Urinary bladder (tissue), 3 donors: ENCODE results near the gene LASP1NB.
"Not testable (repeated sequence)": the region's sequence is repeated elsewhere in the genome, so short reads cannot be mapped to it uniquely, and the experiment has no call there.

Experiments
- DNase-seq: peaks from one replicate; pipeline ENCODE4 v3.0.0-alpha.2; 2015; ENCODE audit errors: extremely low spot score
- H3K27ac ChIP-seq: one replicate; pipeline ENCODE4 v1.5.1; 2013; ENCODE audit warnings: low read depth, mild to moderate bottlenecking, moderate library complexity
- H3K36me3 ChIP-seq: one replicate; pipeline ENCODE4 v1.6.1; 2013; ENCODE audit warnings: mild to moderate bottlenecking, moderate library complexity; ENCODE audit not compliant: insufficient read depth
- H3K4me1 ChIP-seq: one replicate; pipeline ENCODE4 v1.6.1; 2013; ENCODE audit warnings: mild to moderate bottlenecking, moderate library complexity; ENCODE audit not compliant: insufficient read depth
- H3K4me3 ChIP-seq: one replicate; pipeline ENCODE4 v1.5.1; 2013; ENCODE audit warnings: low read depth, low read length
- WGBS: extraction: QIAGEN DNeasy Blood & Tissue Kit; methylation state at CpG from one replicate; pipeline ENCODE4 v1.1.7; 2013; 5-methylcytosine and 5-hydroxymethylcytosine counted together
- donor health status: healthy with polysubstance abuse.
- donor health status: healthy.

LASP1NB gene

GRCh38 chr17:38917259-38917658 lies 8.2 kb upstream of the LASP1NB start:
- 87% methylated on average over 3 of the region's 3 CpGs for WGBS
- no peak overlapping the region for H3K27ac ChIP-seq
- no peak overlapping the region for H3K4me3 ChIP-seq
- DNase-seq = no peak
- no peaks in the 10 kb centered on the region for H3K4me1 ChIP-seq
- H3K36me3 ChIP-seq = peaks cover 11% of the 10 kb centered on the region

GRCh38 chr17:38918129-38918913 lies 7.1 kb upstream of the LASP1NB start:
- 68% methylated on average over 37 of the region's 37 CpGs for WGBS
- no peaks in the 10 kb centered on the region for H3K4me1 ChIP-seq
- H3K4me3 ChIP-seq = no peak overlapping the region
- H3K27ac ChIP-seq = no peak overlapping the region
- peaks cover 11% of the 10 kb centered on the region for H3K36me3 ChIP-seq
- DNase-seq = no peak

DNA sequence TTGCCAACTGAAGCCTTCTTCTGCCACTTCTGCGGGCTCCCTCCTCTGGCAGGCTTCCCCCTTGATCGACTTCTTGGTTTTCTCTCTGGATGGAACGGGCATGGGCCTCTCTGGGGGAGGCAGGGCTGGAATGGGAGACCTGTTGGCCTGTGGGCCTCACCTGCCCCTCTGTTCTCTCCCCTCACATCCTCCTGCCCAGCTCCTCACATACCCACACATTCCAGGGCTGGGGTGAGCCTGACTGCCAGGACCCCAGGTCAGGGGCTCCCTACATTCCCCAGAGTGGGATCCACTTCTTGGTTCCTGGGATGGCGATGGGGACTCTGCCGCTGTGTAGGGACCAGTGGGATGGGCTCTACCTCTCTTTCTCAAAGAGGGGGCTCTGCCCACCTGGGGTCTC lies 6.5 kb upstream of the LASP1NB start:
- Histone ChIP-seq H3K36me3 (peaks cover 11% of the 10 kb centered on the region), H3K4me1 (no peaks in the 10 kb centered on the region), H3K4me3 (no peak overlapping the region), H3K27ac (no peak overlapping the region)
- no peak for DNase-seq
- 91% methylated on average over 5 of the region's 5 CpGs for WGBS

GRCh38 chr17:38919316-38920078 lies 5.9 kb upstream of the LASP1NB start:
- DNase-seq = no peak
- no peaks in the 10 kb centered on the region for H3K4me1 ChIP-seq
- 97% methylated on average over 16 of the region's 16 CpGs for WGBS
- H3K27ac ChIP-seq = no peak overlapping the region
- no peak overlapping the region for H3K4me3 ChIP-seq
- H3K36me3 ChIP-seq = peaks cover 11% of the 10 kb centered on the region

DNA sequence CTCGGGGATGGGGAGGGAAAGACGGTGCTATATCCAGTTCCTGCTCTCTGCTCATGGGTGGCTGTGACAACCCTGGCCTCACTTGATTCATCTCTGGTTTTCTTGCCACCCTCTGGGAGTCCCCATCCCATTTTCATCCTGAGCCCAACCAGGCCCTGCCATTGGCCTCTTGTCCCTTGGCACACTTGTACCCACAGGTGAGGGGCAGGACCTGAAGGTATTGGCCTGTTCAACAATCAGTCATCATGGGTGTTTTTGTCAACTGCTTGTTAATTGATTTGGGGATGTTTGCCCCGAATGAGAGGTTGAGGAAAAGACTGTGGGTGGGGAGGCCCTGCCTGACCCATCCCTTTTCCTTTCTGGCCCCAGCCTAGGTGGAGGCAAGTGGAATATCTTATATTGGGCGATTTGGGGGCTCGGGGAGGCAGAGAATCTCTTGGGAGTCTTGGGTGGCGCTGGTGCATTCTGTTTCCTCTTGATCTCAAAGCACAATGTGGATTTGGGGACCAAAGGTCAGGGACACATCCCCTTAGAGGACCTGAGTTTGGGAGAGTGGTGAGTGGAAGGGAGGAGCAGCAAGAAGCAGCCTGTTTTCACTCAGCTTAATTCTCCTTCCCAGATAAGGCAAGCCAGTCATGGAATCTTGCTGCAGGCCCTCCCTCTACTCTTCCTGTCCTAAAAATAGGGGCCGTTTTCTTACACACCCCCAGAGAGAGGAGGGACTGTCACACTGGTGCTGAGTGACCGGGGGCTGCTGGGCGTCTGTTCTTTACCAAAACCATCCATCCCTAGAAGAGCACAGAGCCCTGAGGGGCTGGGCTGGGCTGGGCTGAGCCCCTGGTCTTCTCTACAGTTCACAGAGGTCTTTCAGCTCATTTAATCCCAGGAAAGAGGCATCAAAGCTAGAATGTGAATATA lies 4.8 kb upstream of the LASP1NB start:
- Histone ChIP-seq H3K4me1 (no peaks in the 10 kb centered on the region), H3K27ac (peak overlapping the region; percentile 15), H3K36me3 (peaks cover 11% of the 10 kb centered on the region), H3K4me3 (no peak overlapping the region)
- no peak for DNase-seq
- WGBS = 37% methylated on average over 9 of the region's 9 CpGs

DNA sequence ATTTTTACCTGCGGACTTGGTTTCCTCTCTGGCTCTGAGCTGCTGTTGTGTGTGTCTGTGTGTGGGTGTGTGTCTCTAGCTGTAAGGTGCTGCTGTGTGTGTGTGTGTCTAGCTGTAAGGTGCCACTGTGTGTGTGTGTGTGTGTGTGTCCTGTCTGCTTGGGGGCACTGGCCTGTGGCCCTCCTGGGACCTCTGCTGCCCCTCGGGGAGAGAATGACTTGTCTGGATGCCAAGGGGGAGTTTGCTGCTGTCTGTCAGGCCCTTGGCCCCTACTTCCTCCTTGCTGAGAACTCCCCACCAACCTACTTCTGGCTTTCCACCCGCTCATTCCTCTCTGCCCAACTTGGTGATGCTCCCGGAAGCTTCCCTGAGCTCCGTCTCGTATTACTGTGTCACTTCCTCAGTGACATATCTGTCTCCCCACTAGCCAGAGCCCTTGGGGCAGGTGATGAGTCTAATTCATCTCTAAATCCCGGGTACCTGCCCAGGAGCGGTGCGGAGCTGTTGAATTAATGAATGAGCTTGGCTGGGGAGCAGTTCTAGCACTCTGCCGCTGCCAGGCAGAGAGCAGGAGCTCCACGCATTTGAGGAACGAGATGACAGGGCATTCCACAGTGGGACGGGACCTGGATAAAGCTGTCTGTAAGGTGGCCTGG lies 3.5 kb upstream of the LASP1NB start:
- Histone ChIP-seq H3K4me1 (no peaks in the 10 kb centered on the region), H3K36me3 (peaks cover 8% of the 10 kb centered on the region), H3K27ac (peak overlapping the region; percentile 70), H3K4me3 (no peak overlapping the region)
- 52% methylated on average over 13 of the region's 13 CpGs for WGBS
- DNase-seq = no peak

DNA sequence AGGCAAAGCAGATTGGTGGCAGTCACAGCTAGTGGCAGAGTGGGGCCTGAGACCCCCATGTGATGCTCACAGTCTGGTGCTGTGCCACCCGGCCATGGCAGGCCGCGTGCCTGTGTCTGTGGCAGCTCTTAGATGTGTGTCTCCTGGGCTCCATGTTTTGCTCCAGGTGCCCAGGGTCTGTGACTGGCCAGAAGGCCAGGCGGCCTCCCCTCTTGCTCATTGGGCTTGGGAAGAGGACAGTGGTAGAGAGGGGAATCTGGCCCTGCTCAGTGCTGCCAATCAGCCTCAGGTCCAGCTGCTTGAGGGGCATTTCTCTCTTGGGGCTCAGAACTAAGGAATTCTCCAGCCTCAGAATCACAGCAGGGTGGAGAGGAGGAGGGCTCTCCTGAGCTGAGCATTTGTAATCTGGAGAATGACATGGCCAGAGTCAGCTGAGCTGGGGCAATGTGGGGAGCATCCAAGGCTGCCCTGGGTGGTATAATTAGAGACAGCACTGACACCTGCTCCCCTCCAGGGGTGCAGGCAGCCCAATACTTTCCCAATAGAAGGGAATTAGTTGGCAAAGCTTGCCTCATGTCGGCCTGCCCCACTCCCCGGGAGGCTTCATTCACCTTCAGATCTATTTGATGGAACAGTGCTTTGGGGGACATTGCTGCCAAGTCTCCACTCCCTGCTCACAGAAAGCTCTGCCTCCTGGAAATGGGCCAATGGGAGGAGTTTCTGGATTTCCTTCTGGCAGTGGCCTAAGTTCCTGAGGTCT lies 2.7 kb upstream of the LASP1NB start:
- no peaks in the 10 kb centered on the region for H3K4me1 ChIP-seq
- no peak overlapping the region for H3K4me3 ChIP-seq
- 59% methylated on average over 6 of the region's 6 CpGs for WGBS
- no peak overlapping the region for H3K27ac ChIP-seq
- peak; percentile 56 for DNase-seq
- H3K36me3 ChIP-seq = peaks cover 8% of the 10 kb centered on the region

GRCh38 chr17:38926293-38927070 lies 1.1 kb downstream of the LASP1NB start:
- no peak for DNase-seq
- WGBS = 49% methylated on average over 2 of the region's 2 CpGs
- Histone ChIP-seq H3K4me1 (no peaks in the 10 kb centered on the region), H3K36me3 (no peaks in the 10 kb centered on the region), H3K27ac (peak overlapping the region; percentile 64), H3K4me3 (no peak overlapping the region)

DNA sequence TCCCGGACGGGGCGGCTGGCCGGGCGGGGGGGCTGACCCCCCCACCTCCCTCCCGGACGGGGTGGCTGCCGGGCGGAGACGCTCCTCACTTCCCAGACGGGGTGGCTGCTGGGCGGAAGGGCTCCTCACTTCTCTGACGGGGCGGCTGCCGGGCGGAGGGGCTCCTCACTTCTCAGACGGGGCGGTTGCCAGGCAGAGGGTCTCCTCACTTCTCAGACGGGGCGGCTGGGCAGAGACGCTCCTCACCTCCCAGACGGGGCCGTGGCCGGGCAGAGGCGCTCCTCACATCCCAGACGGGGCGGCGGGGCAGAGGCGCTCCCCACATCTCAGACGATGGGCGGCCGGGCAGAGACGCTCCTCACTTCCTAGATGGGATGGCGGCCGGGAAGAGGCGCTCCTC lies 5.4 kb downstream of the LASP1NB start:
- H3K4me3 ChIP-seq, DNase-seq, H3K27ac ChIP-seq, H3K4me1 ChIP-seq, H3K36me3 ChIP-seq: not testable (repeated sequence)
- 90% methylated on average over 29 of the region's 36 CpGs for WGBS

GRCh38 chr17:38933962-38934361 lies 8.5 kb downstream of the LASP1NB start:
- not testable (repeated sequence) for H3K36me3 ChIP-seq, H3K27ac ChIP-seq, H3K4me3 ChIP-seq, H3K4me1 ChIP-seq, DNase-seq
- WGBS = 74% methylated on average over 9 of the region's 9 CpGs

DNA sequence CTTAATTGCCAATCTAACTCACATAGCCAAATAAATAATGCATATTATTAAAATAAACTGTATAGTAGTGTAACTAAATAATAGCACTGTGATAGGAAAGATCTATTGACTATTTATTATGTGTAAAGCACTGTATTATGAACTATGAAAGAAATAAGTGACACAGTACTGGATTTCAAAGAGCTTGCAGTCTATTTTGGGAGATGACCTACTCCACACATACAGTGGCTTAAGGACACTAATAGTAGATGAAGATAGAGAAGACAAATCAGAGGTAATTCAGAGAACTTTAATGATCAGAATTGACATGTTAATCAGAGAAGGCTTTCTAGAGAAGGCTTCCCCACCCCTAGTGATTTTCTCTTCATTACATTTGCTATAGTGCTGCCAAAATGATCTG lies 14.6 kb downstream of the LASP1NB start:
- Histone ChIP-seq H3K4me1 (no peaks in the 10 kb centered on the region), H3K27ac (no peak overlapping the region), H3K4me3 (no peak overlapping the region), H3K36me3 (no peaks in the 10 kb centered on the region)
- no peak for DNase-seq

GRCh38 chr17:38940404-38940803 lies 15.0 kb downstream of the LASP1NB start:
- Histone ChIP-seq H3K4me1 (no peaks in the 10 kb centered on the region), H3K27ac (no peak overlapping the region), H3K36me3 (no peaks in the 10 kb centered on the region), H3K4me3 (no peak overlapping the region)
- no peak for DNase-seq
- WGBS = 87% methylated on average over 1 of the region's 1 CpG
